HG03442 (cell line): Measurements from ENCODE around the gene STAM2.

Source experiments
- ATAC-seq: cut with Tn5 transposase; IDR thresholded peaks from one replicate; pipeline ENCODE4 v1.9.1; 2021; ENCODE audit warnings: mild to moderate bottlenecking, moderate library complexity; ENCODE audit not compliant: unreplicated experiment

Gene STAM2

DNA sequence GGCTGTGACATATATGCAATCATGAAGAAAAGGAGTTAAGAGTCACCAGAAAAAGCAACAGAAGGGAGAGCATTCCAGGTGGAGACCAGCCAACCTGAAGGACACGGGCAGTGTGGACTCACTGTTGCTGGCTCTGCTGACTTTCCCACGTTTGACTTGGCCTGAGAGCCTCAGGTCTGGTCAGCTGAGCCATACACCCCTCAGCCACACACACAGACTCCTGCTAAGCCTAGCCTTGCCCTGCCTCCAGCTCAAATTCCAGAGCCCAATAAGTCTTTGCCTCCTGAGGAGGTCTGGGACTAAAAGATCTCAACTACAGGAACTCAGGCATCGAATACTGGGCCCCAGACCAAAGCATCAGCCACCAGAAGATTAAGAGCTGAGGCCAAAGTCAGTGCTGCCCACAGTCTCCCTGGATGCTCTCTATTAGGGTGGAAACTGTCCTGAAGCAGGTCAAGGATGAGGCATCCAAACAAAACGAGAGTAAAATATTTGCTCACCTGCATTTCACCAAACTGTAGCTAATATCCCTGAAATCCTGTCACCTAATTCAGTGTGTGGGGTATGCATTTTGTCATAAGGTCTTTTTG is 100.0 kb downstream of the STAM2 start:
- no peak for ATAC-seq

DNA sequence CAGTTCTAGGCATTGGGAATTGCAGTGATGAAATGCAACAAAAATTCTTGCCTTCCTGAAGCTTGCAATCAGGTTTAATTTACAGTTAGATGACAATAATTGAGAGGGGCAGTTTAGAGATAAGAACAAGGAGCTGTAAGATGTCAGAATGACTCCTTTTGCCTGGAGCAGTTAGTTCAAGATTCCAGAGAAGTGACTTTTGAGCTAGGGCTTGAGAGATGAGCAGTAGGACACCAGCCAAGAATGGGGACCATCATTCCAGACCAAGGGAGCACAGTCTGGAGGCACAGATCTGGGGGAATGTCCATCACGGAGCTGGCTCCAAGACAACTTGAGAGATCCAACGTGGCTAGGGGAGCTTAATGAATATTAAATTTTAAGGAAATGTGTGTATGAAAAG is 103.6 kb downstream of the STAM2 start:
- ATAC-seq: no peak

DNA sequence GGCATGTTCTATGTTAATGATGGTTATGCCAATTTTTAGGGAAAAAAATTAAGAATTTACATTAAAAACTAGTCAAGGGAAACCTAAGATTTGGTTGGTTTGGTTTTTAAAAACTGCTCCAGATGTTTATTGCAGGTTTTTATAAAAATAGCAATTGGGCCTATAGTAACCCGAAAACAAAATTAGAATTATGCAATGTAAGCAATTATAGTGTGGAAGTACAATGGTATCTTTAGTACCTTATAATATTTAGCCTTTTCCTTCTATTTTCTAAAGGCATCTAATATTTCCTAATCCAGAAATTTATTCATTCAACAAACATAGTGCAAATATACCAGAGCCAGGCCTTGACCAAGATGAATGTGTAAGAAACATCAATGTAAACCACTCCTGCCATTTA is 104.0 kb downstream of the STAM2 start:
- ATAC-seq: no peak

GRCh38 chr2:152071092-152071491 is 104.5 kb downstream of the STAM2 start:
- peak; percentile 69 for ATAC-seq

- ATAC-seq: no peak
Measured at GRCh38 chr2:152068226-152068625, 107.3 kb downstream of the STAM2 start.

DNA sequence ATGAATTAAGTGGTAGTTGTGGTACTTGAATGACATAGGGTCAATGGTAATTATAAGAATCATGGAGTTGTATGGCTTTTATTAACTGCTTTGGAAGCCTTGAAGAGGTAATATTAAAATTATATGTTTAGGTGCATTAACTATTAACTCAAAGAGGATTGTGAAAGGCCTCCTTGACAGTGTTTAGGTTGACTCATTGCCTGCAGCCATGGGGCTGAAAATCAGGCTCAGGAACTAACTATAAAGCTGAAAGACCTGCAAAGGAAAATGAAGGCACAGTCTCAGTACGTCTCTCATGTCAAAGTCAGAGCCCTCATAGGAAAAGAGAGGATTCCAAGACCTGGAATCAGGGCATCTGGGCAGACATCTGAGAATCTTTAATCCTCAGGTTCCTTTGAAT is 107.7 kb downstream of the STAM2 start:
- ATAC-seq: no peak
